GM12891 (cell line): Measurements from ENCODE around the gene HNRNPA1.

Experiments used
- DNase-seq: peaks from one replicate; pipeline ENCODE4 v3.0.0; 2011; ENCODE audit warnings: low spot score; ENCODE audit not compliant: insufficient read length
- FAIRE-seq: peaks from 2 replicates; lab custom pipeline; 2011; peaks lifted over from hg19 to GRCh38; lab: Jason Lieb, UNC
- PAX5 ChIP-seq: IDR thresholded peaks from 2 replicates; pipeline ENCODE4 v1.6.1; 2011; ENCODE audit warnings: low read length, moderate library complexity, mild to moderate bottlenecking; ENCODE audit not compliant: insufficient read depth, severe bottlenecking
- POLR2A ChIP-seq: IDR thresholded peaks from 2 replicates; pipeline ENCODE4 v1.6.1; 2011; ENCODE audit warnings: low read depth, low read length, control low read depth
- POLR2AphosphoS5 ChIP-seq: IDR thresholded peaks from 2 replicates; pipeline ENCODE4 v1.6.1; 2011; ENCODE audit warnings: low read depth, low read length, control low read depth
- POU2F2 ChIP-seq: IDR thresholded peaks from 2 replicates; pipeline ENCODE4 v1.6.1; 2011; ENCODE audit warnings: low read depth, mild to moderate bottlenecking, control low read depth, low read length, moderate library complexity
- SPI1 ChIP-seq: IDR thresholded peaks from 2 replicates; pipeline ENCODE4 v1.6.1; 2011; ENCODE audit warnings: low read depth, low read length, control low read depth
- TAF1 ChIP-seq: IDR thresholded peaks from 2 replicates; pipeline ENCODE4 v1.6.1; 2011; ENCODE audit warnings: low read depth, low read length, control low read depth

HNRNPA1 gene

DNA sequence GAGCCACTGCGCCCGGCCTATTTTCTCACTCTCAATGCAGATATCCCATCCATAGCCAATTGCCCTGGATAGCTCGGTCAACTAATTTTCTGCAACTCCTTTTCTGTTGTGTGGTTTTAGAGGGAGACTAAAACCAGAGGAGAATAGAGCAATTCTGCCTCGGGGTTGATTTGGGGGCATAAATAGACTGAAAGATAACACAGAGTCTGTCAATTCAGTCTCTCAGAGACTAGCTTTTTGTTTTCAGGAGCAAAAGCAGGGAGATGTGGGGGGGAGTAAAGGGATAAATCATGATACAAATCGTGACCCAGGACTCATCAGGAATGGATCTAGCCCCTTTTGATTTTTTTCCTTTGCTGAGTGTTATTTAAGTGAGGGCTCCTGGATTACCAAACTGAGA, 50.9 kb downstream of the HNRNPA1 start:
- DNase-seq (no peak), FAIRE-seq (no peak)
- TF ChIP-seq TAF1, result no peak
- no peak for TF ChIP-seq SPI1
- TF ChIP-seq POLR2A, result no peak
- TF ChIP-seq POU2F2, result no peak
- no peak for TF ChIP-seq PAX5
- TF ChIP-seq POLR2AphosphoS5, result no peak

DNA sequence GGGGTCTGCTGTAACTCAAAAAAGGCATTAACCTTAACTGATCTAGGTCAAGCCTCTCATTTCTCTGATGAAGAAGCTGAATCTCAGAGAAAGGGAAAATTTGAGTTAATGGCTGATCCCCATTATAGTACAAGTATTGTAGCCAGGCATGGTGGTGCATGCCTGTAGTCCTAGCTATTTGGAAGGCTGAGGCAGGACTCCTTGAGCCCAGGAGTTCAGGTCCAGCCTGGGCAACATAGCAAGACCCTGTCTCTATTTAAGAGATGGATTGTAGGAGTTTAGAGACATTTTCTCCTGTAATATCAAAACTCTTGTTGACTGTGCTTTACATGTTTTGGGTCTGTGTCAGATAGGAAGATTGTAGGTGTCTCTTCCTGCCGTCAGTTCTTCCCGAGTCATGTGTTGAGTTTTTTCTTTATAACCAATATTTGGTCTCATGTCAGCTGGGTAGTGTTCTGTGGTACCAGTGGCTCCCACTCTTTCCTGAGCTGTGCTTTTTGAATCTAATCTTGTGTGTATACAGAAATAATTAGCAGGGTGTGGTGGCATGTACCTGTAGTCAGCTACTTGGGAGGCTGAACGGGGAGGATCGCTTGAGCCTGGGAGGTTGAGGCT, 53.0 kb downstream of the HNRNPA1 start:
- TF ChIP-seq POU2F2 (no peak), POLR2AphosphoS5 (no peak), SPI1 (no peak), TAF1 (no peak), POLR2A (no peak), PAX5 (no peak)
- no peak for DNase-seq
- FAIRE-seq, result no peak
